Neutrophil (primary cell): ENCODE measurements around the gene SPACDR.
A peak's percentile ranks its signal among the peaks of the same experiment; 100 is the strongest.

ENCODE experiments used
- H3K27ac ChIP-seq: fragments of 200-600 bp; sonication (generic); 2 replicates; pipeline ENCODE4 v1.5.1; 2016; ENCODE audit warnings: mild to moderate bottlenecking, moderate library complexity
- H3K27me3 ChIP-seq: fragments of 200-600 bp; sonication (generic); 2 replicates; pipeline ENCODE4 v1.6.0; 2016; ENCODE audit warnings: mild to moderate bottlenecking
- H3K36me3 ChIP-seq: fragments of 200-600 bp; sonication (generic); 2 replicates; pipeline ENCODE4 v1.5.1; 2017
- H3K4me1 ChIP-seq, 2 experiments: fragments of 200-600 bp in 1 of 2; sonication (generic) in 1 of 2; 1 replicate in 1 of 2; 2 replicates in 1 of 2; pipeline versions ENCODE4 v1.5.1 to v1.6.1; 2013 to 2016; ENCODE audit warnings: low read depth in 1 of 2, low read length in 1 of 2, mild to moderate bottlenecking in 1 of 2, moderate library complexity in 1 of 2; ENCODE audit not compliant: control insufficient read depth in 1 of 2, insufficient read depth in 1 of 2
- H3K4me3 ChIP-seq, 2 experiments: fragments of 200-600 bp in 1 of 2; sonication (generic) in 1 of 2; 1 replicate in 1 of 2; 2 replicates in 1 of 2; pipeline ENCODE4 v1.5.1; 2013 to 2016; ENCODE audit warnings: low read depth in 1 of 2, low read length in 1 of 2, mild to moderate bottlenecking in 1 of 2, moderate library complexity in 1 of 2
- H3K9me3 ChIP-seq: fragments of 200-600 bp; sonication (generic); 2 replicates; pipeline ENCODE4 v1.5.1; 2016
- TF ChIP-seq, protein P1 (sequence below): fragments of 200-600 bp; sonication (generic); IDR thresholded peaks from 2 replicates; pipeline ENCODE4 v1.5.1; 2016; ENCODE audit warnings: antibody characterized with exemption

SPACDR gene

DNA sequence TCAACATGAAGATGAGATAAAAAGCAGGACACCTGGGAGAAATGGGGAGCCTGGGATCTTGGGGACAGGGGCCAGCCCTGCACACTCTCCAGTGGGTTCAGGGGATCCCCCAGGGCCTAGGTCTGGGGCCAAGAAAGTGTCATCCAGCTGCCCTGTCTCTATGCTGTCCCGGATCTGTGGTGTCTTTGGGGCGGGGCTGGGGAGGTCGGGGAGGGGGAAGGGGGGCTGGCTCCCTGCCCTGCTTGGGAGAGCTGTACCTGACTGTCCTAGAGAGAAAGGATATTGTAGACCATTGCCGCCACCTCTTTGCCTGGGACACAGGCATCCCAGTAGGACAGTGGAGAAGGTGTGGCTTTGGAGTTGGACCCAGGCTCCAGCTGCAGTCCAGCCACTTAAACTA lies 7.0 kb upstream of the SPACDR start:
- Histone ChIP-seq H3K27ac (peak overlapping the region; percentile 59), H3K27me3 (no peaks in the 10 kb centered on the region), H3K4me3 (no peak overlapping the region), H3K4me1 (peaks cover 29 to 33% of the 10 kb centered on the region in 2 experiments), H3K36me3 (peaks cover 100% of the 10 kb centered on the region), H3K9me3 (no peaks in the 10 kb centered on the region)
- TF ChIP-seq, protein P1, sequence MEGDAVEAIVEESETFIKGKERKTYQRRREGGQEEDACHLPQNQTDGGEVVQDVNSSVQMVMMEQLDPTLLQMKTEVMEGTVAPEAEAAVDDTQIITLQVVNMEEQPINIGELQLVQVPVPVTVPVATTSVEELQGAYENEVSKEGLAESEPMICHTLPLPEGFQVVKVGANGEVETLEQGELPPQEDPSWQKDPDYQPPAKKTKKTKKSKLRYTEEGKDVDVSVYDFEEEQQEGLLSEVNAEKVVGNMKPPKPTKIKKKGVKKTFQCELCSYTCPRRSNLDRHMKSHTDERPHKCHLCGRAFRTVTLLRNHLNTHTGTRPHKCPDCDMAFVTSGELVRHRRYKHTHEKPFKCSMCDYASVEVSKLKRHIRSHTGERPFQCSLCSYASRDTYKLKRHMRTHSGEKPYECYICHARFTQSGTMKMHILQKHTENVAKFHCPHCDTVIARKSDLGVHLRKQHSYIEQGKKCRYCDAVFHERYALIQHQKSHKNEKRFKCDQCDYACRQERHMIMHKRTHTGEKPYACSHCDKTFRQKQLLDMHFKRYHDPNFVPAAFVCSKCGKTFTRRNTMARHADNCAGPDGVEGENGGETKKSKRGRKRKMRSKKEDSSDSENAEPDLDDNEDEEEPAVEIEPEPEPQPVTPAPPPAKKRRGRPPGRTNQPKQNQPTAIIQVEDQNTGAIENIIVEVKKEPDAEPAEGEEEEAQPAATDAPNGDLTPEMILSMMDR: no peak

DNA sequence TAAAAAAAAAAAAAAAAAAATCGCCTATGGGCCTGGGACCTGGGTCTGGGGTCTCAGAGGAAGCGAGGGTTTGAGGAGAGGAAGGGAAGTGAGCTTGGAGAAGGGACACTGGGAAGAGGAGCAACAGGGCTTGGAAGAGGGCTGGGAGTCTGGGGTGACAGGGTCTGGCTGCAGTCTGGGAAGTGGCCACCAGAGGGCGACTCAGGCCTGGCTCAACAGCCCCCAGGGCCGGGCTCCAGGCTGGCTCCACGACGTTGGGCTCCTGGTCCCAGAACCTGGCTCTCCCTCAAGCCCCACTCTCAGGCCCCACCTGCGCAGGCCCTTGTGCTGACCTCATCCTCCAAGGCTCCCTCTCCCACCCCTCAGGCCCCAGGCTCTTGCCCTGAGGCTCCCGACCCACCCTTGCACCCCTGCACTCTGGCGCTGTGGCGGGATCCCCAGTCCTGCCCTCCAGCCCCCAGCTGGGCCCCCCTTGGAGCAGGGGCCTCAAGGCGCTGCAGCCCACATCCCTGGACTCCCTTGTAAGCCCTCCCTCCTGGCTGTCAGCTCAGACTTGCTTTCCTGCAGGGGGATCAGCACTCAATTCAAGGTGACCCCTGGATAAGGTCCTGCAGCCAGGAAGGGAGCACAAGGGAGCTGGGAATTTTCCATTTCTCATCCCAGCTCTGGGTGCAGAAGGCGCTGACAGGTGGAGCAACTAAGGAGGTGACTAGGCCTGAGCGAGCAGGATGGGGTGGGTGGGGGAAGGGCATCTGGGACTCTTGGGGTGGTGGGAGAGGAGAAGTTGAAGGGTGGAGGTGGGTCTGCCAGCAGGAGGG lies 5.4 kb upstream of the SPACDR start:
- Histone ChIP-seq H3K4me1 (peaks cover 15 to 22% of the 10 kb centered on the region in 2 experiments), H3K9me3 (no peaks in the 10 kb centered on the region), H3K27ac (peak overlapping the region; percentile 59), H3K4me3 (no peak overlapping the region), H3K27me3 (no peaks in the 10 kb centered on the region), H3K36me3 (peaks cover 99% of the 10 kb centered on the region)
- TF ChIP-seq, protein P1: peak; percentile 88

DNA sequence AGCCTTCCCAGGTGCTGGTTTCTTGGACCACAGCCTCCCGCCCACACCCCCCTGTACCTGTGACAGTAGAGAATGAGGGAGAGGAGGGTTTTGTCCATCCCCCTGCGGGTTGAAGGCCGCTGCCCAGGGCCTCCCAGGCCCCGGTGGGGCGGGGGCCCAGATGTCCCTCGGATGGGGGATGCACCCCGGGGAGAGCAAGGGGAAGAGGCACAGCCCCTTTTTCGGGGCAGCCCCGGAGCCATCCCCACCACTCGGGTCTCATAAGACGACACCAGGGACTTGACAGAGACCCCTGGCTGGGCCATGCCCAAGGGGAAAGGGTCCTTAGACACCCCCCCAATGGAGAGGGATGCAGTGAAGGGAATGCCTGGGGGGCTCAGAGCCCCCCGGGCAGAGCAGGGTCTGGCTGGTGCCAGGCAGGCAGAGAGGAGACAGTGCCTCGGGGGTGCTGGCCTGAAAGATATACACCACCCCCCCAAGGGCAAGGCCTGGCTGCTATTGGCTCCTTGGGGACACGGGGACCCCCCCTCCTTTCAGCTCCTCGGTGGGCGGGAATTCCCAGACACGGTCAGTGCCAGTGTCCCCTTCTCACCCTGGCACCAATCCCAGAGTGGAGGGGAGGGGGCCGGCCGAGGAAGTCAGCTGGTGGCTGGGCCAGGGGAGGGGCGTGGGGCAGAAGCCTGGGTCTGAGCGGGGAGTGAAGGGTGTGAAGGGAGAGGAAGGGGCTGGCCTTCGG lies 3.7 kb upstream of the SPACDR start:
- TF ChIP-seq, protein P1: no peak
- H3K27me3 ChIP-seq: no peaks in the 10 kb centered on the region
- no peaks in the 10 kb centered on the region for H3K9me3 ChIP-seq
- no peak overlapping the region for H3K27ac ChIP-seq
- no peak overlapping the region for H3K4me3 ChIP-seq
- peaks cover 99% of the 10 kb centered on the region for H3K36me3 ChIP-seq
- H3K4me1 ChIP-seq: peaks cover 8 to 15% of the 10 kb centered on the region in 2 experiments

DNA sequence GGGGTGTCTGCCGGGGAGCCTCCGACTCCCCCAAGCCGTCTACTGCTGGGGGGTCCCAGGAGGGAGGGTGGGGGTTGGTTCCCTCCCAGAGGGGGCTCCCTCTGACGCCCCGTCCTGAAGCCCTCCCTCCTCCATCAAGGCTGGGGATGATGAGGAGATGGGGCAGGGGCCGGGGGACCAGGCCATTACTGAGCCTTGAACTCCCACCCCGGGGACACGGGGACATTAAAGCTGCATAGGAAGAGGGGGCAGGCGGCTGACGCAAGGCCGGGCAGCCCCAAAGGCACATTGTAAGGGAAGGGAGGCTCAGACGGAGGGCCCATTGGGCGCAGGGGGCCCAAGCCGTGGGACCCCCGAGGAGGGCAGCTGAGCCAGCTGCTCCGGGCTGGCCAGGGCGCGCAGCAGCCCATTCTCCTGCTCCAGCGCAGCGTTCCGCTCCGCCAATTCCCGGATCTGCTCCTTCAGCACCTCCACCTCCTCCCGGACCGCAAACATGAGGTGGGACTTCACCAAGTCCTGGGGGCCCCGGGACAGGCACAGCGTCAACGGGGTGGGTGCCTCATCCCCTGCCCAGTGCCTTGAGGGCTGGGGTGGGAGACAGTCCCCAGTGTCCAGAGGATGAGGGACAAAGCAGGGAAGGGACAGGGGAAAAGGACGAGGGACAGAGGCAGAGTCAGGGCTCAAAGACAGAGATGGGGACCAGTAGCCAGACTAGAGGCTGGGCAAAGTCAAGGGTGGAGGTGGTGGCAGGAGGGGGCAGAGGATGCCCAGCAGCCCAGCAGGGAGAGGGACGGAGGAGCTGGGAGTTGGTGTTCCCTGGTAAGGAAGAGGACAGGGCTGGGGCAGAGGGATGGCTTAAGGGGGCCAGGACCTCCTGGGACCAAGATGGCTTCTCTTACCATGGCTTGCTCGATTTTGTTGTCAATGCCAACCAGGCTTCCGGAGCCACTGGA lies 2.9 kb upstream of the SPACDR start:
- Histone ChIP-seq H3K27me3 (no peaks in the 10 kb centered on the region), H3K27ac (peak overlapping the region; percentile 9), H3K4me3 (no peak overlapping the region), H3K9me3 (no peaks in the 10 kb centered on the region), H3K4me1 (peaks cover 7 to 14% of the 10 kb centered on the region in 2 experiments), H3K36me3 (peaks cover 99% of the 10 kb centered on the region)
- TF ChIP-seq, protein P1: no peak

DNA sequence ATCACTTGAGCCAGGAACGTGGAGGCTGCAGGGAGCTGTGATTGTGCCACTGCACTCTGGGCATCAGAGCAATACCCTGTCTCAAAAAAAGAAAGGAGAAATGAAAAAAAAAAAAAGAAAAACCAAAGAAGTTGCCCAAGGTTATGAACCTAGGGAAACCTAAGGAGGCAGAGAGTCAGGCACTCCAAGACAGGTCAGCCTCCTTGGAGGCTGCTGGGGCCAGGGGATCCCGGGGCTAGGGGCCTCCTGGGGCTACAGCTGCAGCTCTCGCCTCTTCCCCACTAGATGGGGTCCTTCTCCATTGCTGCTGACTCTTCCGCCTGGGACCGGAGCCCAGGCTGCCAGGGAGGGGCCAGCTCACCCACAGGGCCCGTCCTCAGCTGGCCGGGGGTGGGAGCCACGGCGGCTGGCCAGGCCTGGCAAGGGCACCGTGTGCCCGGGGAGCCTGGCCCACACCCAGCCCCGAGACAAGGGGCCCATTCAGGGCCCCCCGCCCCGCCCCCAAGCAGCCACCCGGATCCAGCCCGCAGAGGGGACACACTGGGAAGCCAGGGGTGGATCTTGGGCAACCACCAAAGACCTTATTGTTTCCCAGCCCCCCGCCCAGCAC lies 1.7 kb upstream of the SPACDR start:
- Histone ChIP-seq H3K27me3 (no peaks in the 10 kb centered on the region), H3K4me3 (no peak overlapping the region), H3K27ac (peak overlapping the region; percentile 43), H3K36me3 (peaks cover 99% of the 10 kb centered on the region), H3K4me1 (peaks cover 7 to 14% of the 10 kb centered on the region in 2 experiments), H3K9me3 (no peaks in the 10 kb centered on the region)
- TF ChIP-seq, protein P1: no peak
